MM.1S (cell line): Measurements from ENCODE around the gene S100A1.
"Not testable (repeated sequence)": the region's sequence is repeated elsewhere in the genome, so short reads cannot be mapped to it uniquely, and the experiment has no call there.

Experiments used
- EZH2 ChIP-seq: fragments of 300-600 bp; sonication (generic); optimal IDR thresholded peaks from 2 replicates; pipeline ENCODE3; 2017; ENCODE audit warnings: low read depth, mild to moderate bottlenecking, antibody characterized with exemption, low read length, mixed read lengths
- TF ChIP-seq, protein P1 (sequence below): fragments of 300-600 bp; sonication (generic); IDR thresholded peaks from 2 replicates; pipeline ENCODE4 v1.5.1; 2016; ENCODE audit warnings: antibody characterized with exemption, low read length, mixed read lengths

DNA sequence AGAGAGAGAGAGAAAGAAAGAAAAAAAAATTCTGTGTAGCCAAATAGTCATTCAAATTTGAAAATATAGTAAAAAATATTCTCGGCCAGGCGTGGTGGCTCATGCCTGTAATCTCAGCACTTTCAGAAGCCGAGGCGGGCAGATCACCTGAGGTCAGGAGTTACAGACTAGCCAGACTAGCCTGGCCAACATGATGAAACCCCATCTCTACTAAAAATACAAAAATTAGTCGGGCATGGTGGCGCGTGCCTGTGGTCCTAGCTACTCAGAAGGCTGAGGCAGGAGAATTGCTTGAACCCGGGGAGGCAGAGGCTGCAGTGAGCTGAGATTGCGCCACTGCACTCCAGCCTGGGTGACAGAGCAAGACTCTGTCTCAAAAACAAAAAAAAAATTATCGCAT lies 40.2 kb upstream of the S100A1 start:
- TF ChIP-seq, protein P1, sequence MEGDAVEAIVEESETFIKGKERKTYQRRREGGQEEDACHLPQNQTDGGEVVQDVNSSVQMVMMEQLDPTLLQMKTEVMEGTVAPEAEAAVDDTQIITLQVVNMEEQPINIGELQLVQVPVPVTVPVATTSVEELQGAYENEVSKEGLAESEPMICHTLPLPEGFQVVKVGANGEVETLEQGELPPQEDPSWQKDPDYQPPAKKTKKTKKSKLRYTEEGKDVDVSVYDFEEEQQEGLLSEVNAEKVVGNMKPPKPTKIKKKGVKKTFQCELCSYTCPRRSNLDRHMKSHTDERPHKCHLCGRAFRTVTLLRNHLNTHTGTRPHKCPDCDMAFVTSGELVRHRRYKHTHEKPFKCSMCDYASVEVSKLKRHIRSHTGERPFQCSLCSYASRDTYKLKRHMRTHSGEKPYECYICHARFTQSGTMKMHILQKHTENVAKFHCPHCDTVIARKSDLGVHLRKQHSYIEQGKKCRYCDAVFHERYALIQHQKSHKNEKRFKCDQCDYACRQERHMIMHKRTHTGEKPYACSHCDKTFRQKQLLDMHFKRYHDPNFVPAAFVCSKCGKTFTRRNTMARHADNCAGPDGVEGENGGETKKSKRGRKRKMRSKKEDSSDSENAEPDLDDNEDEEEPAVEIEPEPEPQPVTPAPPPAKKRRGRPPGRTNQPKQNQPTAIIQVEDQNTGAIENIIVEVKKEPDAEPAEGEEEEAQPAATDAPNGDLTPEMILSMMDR: not testable (repeated sequence)
- TF ChIP-seq EZH2: not testable (repeated sequence)
